Ectodermal cell (in vitro differentiated cells): ENCODE data around the gene CPLANE1. TPM values are rescaled to one million over a fixed set of nuclear protein-coding genes. Genes with fewer than 3 reads are reported as not detected.
"Not testable (repeated sequence)": the region's sequence is repeated elsewhere in the genome, so short reads cannot be mapped to it uniquely, and the experiment has no call there.

Experiments
- H3K27ac ChIP-seq: 2 replicates; pipeline ENCODE4 v1.7.0; 2013; ENCODE audit warnings: mild to moderate bottlenecking, low read depth, low read length; ENCODE audit not compliant: insufficient read depth, poor library complexity, severe bottlenecking
- H3K27me3 ChIP-seq: 2 replicates; pipeline ENCODE4 v1.7.0; 2013; ENCODE audit warnings: mild to moderate bottlenecking, low read length; ENCODE audit not compliant: insufficient read depth, control insufficient read depth, poor library complexity, severe bottlenecking
- H3K36me3 ChIP-seq: one replicate; pipeline ENCODE4 v1.7.0; 2013; ENCODE audit warnings: low read length; ENCODE audit not compliant: control insufficient read depth, insufficient read depth
- H3K4me1 ChIP-seq: one replicate; pipeline ENCODE4 v1.7.0; 2013; ENCODE audit warnings: low read length; ENCODE audit not compliant: control insufficient read depth, insufficient read depth
- H3K4me3 ChIP-seq: 2 replicates; pipeline ENCODE4 v1.7.0; 2013; ENCODE audit warnings: low read depth, low read length, control low read depth; ENCODE audit not compliant: insufficient read depth
- H3K9me3 ChIP-seq: 2 replicates; pipeline ENCODE4 v1.7.0; 2013; ENCODE audit warnings: mild to moderate bottlenecking, low read length, moderate library complexity; ENCODE audit not compliant: control insufficient read depth
- WGBS, 2 experiments: methylation state at CpG; one replicate each; pipeline ENCODE4 v1.1.7; 2013; ENCODE audit warnings: missing lambda C conversion rate in 2 of 2; 5-methylcytosine and 5-hydroxymethylcytosine counted together
- polyA plus RNA-seq, 4 experiments: library from polyadenylated mRNA; stranded (reverse); fragments of 50-300 nt; gene quantifications; one replicate each; pipeline ENCODE4 v1.2.3, GENCODE V29; 2013

CPLANE1 gene
- polyA plus RNA-seq (2013, experiment 1 of 4): 18.6 TPM
- polyA plus RNA-seq (2013, experiment 2 of 4): 24.1 TPM
- polyA plus RNA-seq (2013, experiment 3 of 4): 14.6 TPM
- 20.9 TPM for polyA plus RNA-seq (2013, experiment 4 of 4)

GRCh38 chr5:37248970-37249814, at the start of gene CPLANE1:
Gene CPLANE1, minus strand, starts transcription at chr5:37249376. Its CDS starts 1,678 bp downstream, at chr5:37247698.
- 1% methylated on average over 88 of the region's 88 CpGs for WGBS, 2 experiments
- H3K27ac ChIP-seq: peak within 1 kb of the TSS; percentile 93
- H3K4me3 ChIP-seq: peak within 1 kb of the TSS; percentile 83
- no peaks in the 10 kb centered on the region for H3K36me3 ChIP-seq
- no peaks in the 10 kb centered on the region for H3K9me3 ChIP-seq
- no peaks in the 10 kb centered on the region for H3K4me1 ChIP-seq
- no peaks in the 10 kb centered on the region for H3K27me3 ChIP-seq

DNA sequence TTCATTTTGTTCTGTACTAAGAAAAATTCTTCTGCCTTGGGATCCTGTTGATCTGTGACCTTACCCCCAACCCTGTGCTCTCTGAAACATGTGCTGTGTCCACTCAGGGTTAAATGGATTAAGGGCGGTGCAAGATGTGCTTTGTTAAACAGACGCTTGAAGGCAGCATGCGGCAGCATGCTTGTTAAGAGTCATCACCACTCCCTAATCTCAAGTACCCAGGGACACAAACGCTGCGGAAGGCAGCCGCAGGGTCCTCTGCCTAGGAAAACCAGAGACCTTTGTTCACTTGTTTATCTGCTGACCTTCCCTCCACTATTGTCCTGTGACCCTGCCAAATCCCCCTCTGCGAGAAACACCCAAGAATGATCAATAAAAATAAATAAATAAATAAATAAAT, 47.1 kb upstream of the CPLANE1 start:
- not testable (repeated sequence) for H3K27me3 ChIP-seq, H3K27ac ChIP-seq, H3K4me3 ChIP-seq, H3K9me3 ChIP-seq, H3K4me1 ChIP-seq
- peaks cover 56% of the 10 kb centered on the region for H3K36me3 ChIP-seq
- WGBS, 2 experiments: 85 to 93% methylated on average over 6 of the region's 7 CpGs

- Histone ChIP-seq H3K36me3 (no peaks in the 10 kb centered on the region), H3K27me3 (no peaks in the 10 kb centered on the region), H3K4me1 (no peaks in the 10 kb centered on the region), H3K27ac (no peak overlapping the region), H3K4me3 (no peak overlapping the region), H3K9me3 (peaks cover 5% of the 10 kb centered on the region)
- 90% methylated on average over 5 of the region's 5 CpGs for WGBS, 2 experiments
Measured at GRCh38 chr5:37283214-37283820, 34.1 kb upstream of the CPLANE1 start.

GRCh38 chr5:37275511-37275910, 26.3 kb upstream of the CPLANE1 start:
- Histone ChIP-seq H3K27me3 (no peaks in the 10 kb centered on the region), H3K4me1 (no peaks in the 10 kb centered on the region), H3K36me3 (no peaks in the 10 kb centered on the region), H3K9me3 (no peaks in the 10 kb centered on the region), H3K27ac (no peak overlapping the region), H3K4me3 (no peak overlapping the region)
- 90 to 100% methylated on average over 2 of the region's 2 CpGs for WGBS, 2 experiments

- Histone ChIP-seq H3K4me1 (no peaks in the 10 kb centered on the region), H3K4me3 (no peak overlapping the region), H3K9me3 (no peaks in the 10 kb centered on the region), H3K27me3 (no peaks in the 10 kb centered on the region), H3K36me3 (no peaks in the 10 kb centered on the region), H3K27ac (no peak overlapping the region)
- 70% methylated on average over 1 of the region's 1 CpG; no CpG with 5 or more reads in 1 of the 2 experiments for WGBS, 2 experiments
Measured at GRCh38 chr5:37272511-37272910, 23.3 kb upstream of the CPLANE1 start.

DNA sequence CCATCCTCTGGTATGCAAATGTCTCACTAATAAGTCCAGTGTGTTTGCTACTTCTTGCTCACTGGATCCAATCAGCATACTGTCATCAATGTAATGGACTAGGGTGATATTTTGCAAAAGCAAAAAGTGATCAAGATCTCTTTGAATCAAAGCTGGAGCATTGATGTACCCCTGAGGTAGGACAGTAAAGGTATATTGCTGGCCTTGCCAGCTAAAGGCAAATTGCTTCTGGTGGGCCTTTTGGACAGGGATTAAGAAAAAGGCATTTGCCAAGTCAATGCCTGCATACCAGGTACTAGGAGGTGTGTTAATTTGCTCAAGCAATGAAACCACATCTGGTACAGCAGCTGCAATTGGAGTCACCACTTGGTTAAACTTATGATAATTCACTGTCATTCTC, 18.9 kb upstream of the CPLANE1 start:
- H3K4me3 ChIP-seq, H3K27ac ChIP-seq, H3K4me1 ChIP-seq, H3K36me3 ChIP-seq, H3K27me3 ChIP-seq, H3K9me3 ChIP-seq: not testable (repeated sequence)

- WGBS, 2 experiments: 98 to 100% methylated on average over 3 to 4 of the region's 4 CpGs
- H3K4me3 ChIP-seq: no peak overlapping the region
- no peaks in the 10 kb centered on the region for H3K9me3 ChIP-seq
- H3K27me3 ChIP-seq: no peaks in the 10 kb centered on the region
- no peaks in the 10 kb centered on the region for H3K36me3 ChIP-seq
- no peak overlapping the region for H3K27ac ChIP-seq
- H3K4me1 ChIP-seq: no peaks in the 10 kb centered on the region
Measured at GRCh38 chr5:37255774-37256358, 6.7 kb upstream of the CPLANE1 start.

DNA sequence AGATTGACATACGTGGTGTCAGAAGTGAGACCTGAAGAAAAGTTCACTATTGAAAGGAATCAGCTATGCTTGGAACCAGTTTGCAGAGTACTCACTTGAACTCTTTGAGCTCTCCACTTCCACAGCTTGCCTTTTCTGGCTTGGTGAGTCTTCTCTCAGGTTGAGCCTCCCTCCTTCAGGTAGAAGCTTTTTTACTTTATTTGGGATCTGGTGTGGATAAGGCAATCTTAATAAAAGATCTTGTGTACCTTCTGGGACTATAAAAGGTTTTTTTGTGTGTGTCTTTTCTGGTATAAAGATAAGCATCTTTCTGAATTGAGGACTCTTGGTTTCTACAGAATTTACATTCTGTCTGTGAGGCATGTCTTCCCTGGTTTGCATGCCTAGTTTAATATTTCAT, 5.4 kb upstream of the CPLANE1 start:
- 92 to 95% methylated on average over 1 of the region's 1 CpG for WGBS, 2 experiments
- Histone ChIP-seq H3K36me3 (no peaks in the 10 kb centered on the region), H3K9me3 (no peaks in the 10 kb centered on the region), H3K27me3 (no peaks in the 10 kb centered on the region), H3K4me3 (no peak overlapping the region), H3K4me1 (no peaks in the 10 kb centered on the region), H3K27ac (no peak overlapping the region)

- Histone ChIP-seq H3K36me3 (no peaks in the 10 kb centered on the region), H3K9me3 (no peaks in the 10 kb centered on the region), H3K4me1 (no peaks in the 10 kb centered on the region), H3K27me3 (no peaks in the 10 kb centered on the region), H3K27ac (no peak overlapping the region), H3K4me3 (no peak overlapping the region)
Measured at GRCh38 chr5:37251665-37252064, 2.5 kb upstream of the CPLANE1 start.

DNA sequence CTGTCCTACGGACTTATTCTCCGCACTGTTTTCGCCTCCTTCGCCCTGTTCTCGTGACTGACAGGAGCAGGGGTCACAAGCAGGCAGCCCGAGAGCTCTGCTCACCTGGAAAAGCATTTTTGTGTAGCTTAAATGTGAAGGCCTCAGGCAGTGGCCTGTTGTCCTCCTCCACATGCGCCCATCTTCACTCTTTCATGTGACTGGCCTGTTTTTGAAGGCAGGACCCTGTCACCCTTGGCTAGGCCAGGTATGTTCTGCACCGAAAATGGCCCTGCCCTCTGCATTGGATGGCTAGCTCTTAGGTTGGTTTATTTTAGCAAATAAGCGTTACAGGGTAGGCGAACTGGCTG, 614 bp upstream of the CPLANE1 start:
- Histone ChIP-seq H3K36me3 (no peaks in the 10 kb centered on the region), H3K27ac (peak overlapping the region; percentile 93), H3K9me3 (no peaks in the 10 kb centered on the region), H3K4me1 (no peaks in the 10 kb centered on the region), H3K4me3 (peak overlapping the region; percentile 83), H3K27me3 (no peaks in the 10 kb centered on the region)
- WGBS, 2 experiments: 64 to 65% methylated on average over 10 of the region's 10 CpGs
